Measurements from ENCODE around the gene VCAN. TPM values are rescaled to one million over a fixed set of nuclear protein-coding genes. Genes with fewer than 3 reads are reported as not detected.

The VCAN gene
- total RNA-seq, 1 donor from 2014 or later = 678 TPM

- H3K27ac Mint-ChIP-seq = no peak overlapping the region
- no peak overlapping the region for H3K4me3 Mint-ChIP-seq
- no peak for TF ChIP-seq CTCF (IDR thresholded peaks at IDR 0.05; ENCODE audit: unreplicated experiment)
- no peaks in the 10 kb centered on the region for H3K27me3 Mint-ChIP-seq (ENCODE audit: low read depth)
- DNase-seq (ENCODE audit: low spot score in 2 of 2, unreplicated experiment in 2 of 2) = no peak
- no peaks in the 10 kb centered on the region for H3K9me3 Mint-ChIP-seq
- peaks cover 9% of the 10 kb centered on the region for H3K36me3 Mint-ChIP-seq
- peaks cover 29% of the 10 kb centered on the region for H3K4me1 Mint-ChIP-seq
Observed at GRCh38 chr5:83512061-83512745, 40.7 kb downstream of the VCAN start.

- TF ChIP-seq CTCF (IDR thresholded peaks at IDR 0.05; ENCODE audit: unreplicated experiment) = no peak
- Mint-ChIP-seq H3K36me3 (peaks cover 9% of the 10 kb centered on the region), H3K9me3 (no peaks in the 10 kb centered on the region), H3K4me1 (peaks cover 30% of the 10 kb centered on the region), H3K27me3 (ENCODE audit: low read depth) (no peaks in the 10 kb centered on the region), H3K27ac (no peak overlapping the region), H3K4me3 (no peak overlapping the region)
- no peak for DNase-seq (ENCODE audit: low spot score in 2 of 2, unreplicated experiment in 2 of 2)
Observed at GRCh38 chr5:83513081-83513480, 41.5 kb downstream of the VCAN start.

- peaks cover 30% of the 10 kb centered on the region for H3K4me1 Mint-ChIP-seq
Observed at GRCh38 chr5:83513491-83513890, 41.9 kb downstream of the VCAN start.

GRCh38 chr5:83516377-83516776 is 44.8 kb downstream of the VCAN start:
- peaks cover 10% of the 10 kb centered on the region for H3K4me1 Mint-ChIP-seq
- no peaks in the 10 kb centered on the region for H3K27me3 Mint-ChIP-seq (ENCODE audit: low read depth)
- TF ChIP-seq CTCF (IDR thresholded peaks at IDR 0.05; ENCODE audit: unreplicated experiment) = no peak
- H3K4me3 Mint-ChIP-seq = no peak overlapping the region
- peaks cover 34% of the 10 kb centered on the region for H3K36me3 Mint-ChIP-seq
- no peak overlapping the region for H3K27ac Mint-ChIP-seq
- H3K9me3 Mint-ChIP-seq = peaks cover 12% of the 10 kb centered on the region
- no peak for DNase-seq (ENCODE audit: low spot score in 2 of 2, unreplicated experiment in 2 of 2)

More at GRCh38 chr5:83513491-83513890, 41.9 kb downstream of the VCAN start:
- TF ChIP-seq CTCF (IDR thresholded peaks at IDR 0.05; ENCODE audit: unreplicated experiment) = no peak
- Mint-ChIP-seq H3K36me3 (peaks cover 12% of the 10 kb centered on the region), H3K9me3 (no peaks in the 10 kb centered on the region), H3K4me3 (no peak overlapping the region), H3K27me3 (ENCODE audit: low read depth) (no peaks in the 10 kb centered on the region), H3K27ac (peak overlapping the region; percentile 52)
- DNase-seq (ENCODE audit: low spot score in 2 of 2, unreplicated experiment in 2 of 2) = no peak

GRCh38 chr5:83517072-83517687 is 45.6 kb downstream of the VCAN start:
- Mint-ChIP-seq H3K36me3 (peaks cover 39% of the 10 kb centered on the region), H3K4me3 (no peak overlapping the region)
- no peak for DNase-seq (ENCODE audit: low spot score in 2 of 2, unreplicated experiment in 2 of 2)

More at GRCh38 chr5:83517072-83517687, 45.6 kb downstream of the VCAN start:
- no peak for TF ChIP-seq CTCF (IDR thresholded peaks at IDR 0.05; ENCODE audit: unreplicated experiment)
- H3K27ac Mint-ChIP-seq = no peak overlapping the region
- H3K27me3 Mint-ChIP-seq (ENCODE audit: low read depth) = no peaks in the 10 kb centered on the region
- peaks cover 10% of the 10 kb centered on the region for H3K4me1 Mint-ChIP-seq
- peaks cover 12% of the 10 kb centered on the region for H3K9me3 Mint-ChIP-seq

All from mesothelial cell of epicardium (in vitro differentiated cells).